ENCODE data around the gene NDUFAB1.

Gene NDUFAB1

DNA sequence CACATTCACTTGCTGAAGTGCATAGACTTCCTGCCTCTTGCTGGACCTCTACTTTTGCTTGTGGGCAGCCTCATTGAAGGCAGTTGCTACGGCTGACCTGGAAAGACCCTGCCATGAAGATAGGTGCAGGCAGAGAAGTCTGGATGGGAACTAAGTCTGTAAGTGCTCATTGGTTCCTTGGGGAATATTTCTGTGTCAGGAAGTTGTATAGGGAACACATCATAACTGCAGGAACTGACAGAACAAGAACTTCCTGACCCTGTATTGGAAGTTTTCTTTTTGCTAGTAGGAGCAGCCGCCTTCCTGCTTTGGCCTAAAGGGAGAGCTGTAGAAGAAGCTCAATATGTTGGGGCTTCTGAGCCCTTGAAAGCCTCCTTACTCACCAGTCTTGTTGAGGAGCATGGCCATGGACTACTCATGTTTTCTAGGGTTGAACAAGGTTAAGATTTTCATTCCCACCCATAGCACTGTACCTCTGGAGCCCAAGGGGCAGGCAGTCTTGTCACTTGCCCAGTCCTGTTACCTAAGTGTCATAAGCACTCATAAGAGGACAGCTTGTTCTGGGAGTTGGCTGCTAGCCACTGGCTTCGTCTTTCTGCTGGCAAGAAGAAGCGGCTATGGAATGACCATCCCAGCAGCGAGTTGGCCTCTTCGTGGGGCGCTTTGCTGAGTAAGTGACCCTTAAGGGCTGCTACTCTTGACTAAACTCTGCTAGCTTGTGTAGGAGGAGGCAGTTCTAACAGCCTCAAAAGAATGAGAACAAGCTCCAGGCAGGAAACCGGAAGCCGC is 31.3 kb downstream of the NDUFAB1 start:
- no peaks in the 10 kb centered on the region for H3K4me1 ChIP-seq (ENCODE audit: control insufficient read depth, insufficient read depth, low read length)
- H3K36me3 ChIP-seq (ENCODE audit: control insufficient read depth in 2 of 2, insufficient read depth in 1 of 2, low read length in 2 of 2) = peaks cover 39 to 97% of the 10 kb centered on the region in 2 experiments
- H3K4me3 ChIP-seq (ENCODE audit: low read depth, low read length) = no peak overlapping the region
- ChIA-PET POLR2A (interaction anchor here (1.5 kb wide), 1 partner anchor 9 kb away, joined by 3 read pairs; no protein-coding TSS in a partner anchor), CTCF (no interaction called here)
- TF ChIP-seq, protein P1, sequence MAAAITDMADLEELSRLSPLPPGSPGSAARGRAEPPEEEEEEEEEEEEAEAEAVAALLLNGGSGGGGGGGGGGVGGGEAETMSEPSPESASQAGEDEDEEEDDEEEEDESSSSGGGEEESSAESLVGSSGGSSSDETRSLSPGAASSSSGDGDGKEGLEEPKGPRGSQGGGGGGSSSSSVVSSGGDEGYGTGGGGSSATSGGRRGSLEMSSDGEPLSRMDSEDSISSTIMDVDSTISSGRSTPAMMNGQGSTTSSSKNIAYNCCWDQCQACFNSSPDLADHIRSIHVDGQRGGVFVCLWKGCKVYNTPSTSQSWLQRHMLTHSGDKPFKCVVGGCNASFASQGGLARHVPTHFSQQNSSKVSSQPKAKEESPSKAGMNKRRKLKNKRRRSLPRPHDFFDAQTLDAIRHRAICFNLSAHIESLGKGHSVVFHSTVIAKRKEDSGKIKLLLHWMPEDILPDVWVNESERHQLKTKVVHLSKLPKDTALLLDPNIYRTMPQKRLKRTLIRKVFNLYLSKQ (tag by site-specific recombination; IDR thresholded peaks at IDR 0.05; ENCODE audit: borderline replicate concordance) = no peak
- no peak overlapping the region for H3K27ac ChIP-seq (ENCODE audit: extremely low read depth, low read depth, low read length)
- no peaks in the 10 kb centered on the region for H3K9me3 ChIP-seq (ENCODE audit: control insufficient read depth, insufficient read depth, low read depth, low read length)

DNA sequence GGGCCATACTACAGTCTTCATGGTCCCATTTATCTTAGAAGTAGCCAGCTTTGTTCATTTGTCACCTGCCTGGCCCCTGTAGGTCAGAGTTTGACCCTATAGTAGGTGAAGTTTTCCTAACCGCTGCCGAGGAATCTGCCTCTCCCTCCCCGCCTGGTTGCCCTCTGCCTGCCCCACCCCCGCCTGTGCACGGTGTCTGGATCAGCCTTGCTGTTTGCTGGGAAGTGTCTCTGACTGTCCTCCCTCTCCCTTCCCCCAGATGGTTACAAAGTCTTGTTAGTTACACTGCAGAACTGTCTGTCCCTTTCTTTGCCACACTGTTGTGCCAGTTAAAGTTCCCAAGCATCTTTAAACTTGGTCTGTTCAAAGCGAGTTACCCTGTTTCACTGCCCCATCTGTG is 32.9 kb downstream of the NDUFAB1 start:
- H3K4me3 ChIP-seq (ENCODE audit: low read depth, low read length) = no peak overlapping the region
- H3K36me3 ChIP-seq (ENCODE audit: control insufficient read depth in 2 of 2, insufficient read depth in 1 of 2, low read length in 2 of 2) = peaks cover 27 to 92% of the 10 kb centered on the region in 2 experiments
- no peak overlapping the region for H3K27ac ChIP-seq (ENCODE audit: extremely low read depth, low read depth, low read length)
- TF ChIP-seq ZBTB7A (tag by site-specific recombination; IDR thresholded peaks at IDR 0.05; ENCODE audit: low read depth) (no peak), ZNF654 (tag by site-specific recombination; IDR thresholded peaks at IDR 0.05; ENCODE audit: low read depth) (no peak), RBAK (tag by site-specific recombination; IDR thresholded peaks at IDR 0.05) (no peak), ZBTB21 (tag by site-specific recombination; IDR thresholded peaks at IDR 0.05) (no peak)
- TF ChIP-seq, protein P2, sequence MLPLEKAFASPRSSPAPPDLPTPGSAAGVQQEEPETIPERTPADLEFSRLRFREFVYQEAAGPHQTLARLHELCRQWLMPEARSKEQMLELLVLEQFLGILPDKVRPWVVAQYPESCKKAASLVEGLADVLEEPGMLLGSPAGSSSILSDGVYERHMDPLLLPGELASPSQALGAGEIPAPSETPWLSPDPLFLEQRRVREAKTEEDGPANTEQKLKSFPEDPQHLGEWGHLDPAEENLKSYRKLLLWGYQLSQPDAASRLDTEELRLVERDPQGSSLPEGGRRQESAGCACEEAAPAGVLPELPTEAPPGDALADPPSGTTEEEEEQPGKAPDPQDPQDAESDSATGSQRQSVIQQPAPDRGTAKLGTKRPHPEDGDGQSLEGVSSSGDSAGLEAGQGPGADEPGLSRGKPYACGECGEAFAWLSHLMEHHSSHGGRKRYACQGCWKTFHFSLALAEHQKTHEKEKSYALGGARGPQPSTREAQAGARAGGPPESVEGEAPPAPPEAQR (tag by site-specific recombination; IDR thresholded peaks at IDR 0.05) = no peak
- H3K4me1 ChIP-seq (ENCODE audit: control insufficient read depth, insufficient read depth, low read length) = no peaks in the 10 kb centered on the region
- no peaks in the 10 kb centered on the region for H3K9me3 ChIP-seq (ENCODE audit: control insufficient read depth, insufficient read depth, low read depth, low read length)
- ChIA-PET POLR2A (no interaction called here), CTCF (interaction anchor here (0.7 kb wide), 1 partner anchor 209 kb away, joined by 3 read pairs; no protein-coding TSS in a partner anchor)

DNA sequence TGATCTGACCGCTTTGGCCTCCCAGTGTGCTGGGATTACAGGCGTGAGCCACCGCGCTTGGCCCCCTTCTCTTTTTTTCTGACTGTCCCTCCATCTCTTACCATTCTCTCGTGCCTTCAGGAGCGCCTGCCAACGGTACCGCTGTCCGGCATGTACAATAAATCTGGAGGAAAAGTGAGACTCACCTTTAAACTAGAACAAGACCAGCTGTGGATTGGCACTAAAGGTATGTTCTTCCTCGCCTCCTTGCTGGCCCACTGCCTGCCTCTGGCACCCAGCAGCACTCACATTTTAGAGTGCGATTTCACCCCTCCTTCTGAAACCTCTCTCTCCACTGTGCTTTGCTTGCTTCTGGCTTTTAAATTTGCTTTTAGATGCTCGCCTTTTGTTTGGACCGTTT is 33.6 kb downstream of the NDUFAB1 start:
- Histone ChIP-seq H3K27ac (ENCODE audit: extremely low read depth, low read depth, low read length) (no peak overlapping the region), H3K36me3 (ENCODE audit: control insufficient read depth in 2 of 2, insufficient read depth in 1 of 2, low read length in 2 of 2) (peaks cover 20 to 85% of the 10 kb centered on the region in 2 experiments), H3K4me1 (ENCODE audit: control insufficient read depth, insufficient read depth, low read length) (no peaks in the 10 kb centered on the region), H3K4me3 (ENCODE audit: low read depth, low read length) (no peak overlapping the region), H3K9me3 (ENCODE audit: control insufficient read depth, insufficient read depth, low read depth, low read length) (no peaks in the 10 kb centered on the region)
- POLR2A ChIA-PET = no interaction called here
- CTCF ChIA-PET = no interaction called here
- no peak for TF ChIP-seq EGR2 (tag by site-specific recombination; IDR thresholded peaks at IDR 0.05; ENCODE audit: low read depth)
- TF ChIP-seq ZNF701 (tag by site-specific recombination; IDR thresholded peaks at IDR 0.05) = no peak
- no peak for TF ChIP-seq ZNF2 (tag by site-specific recombination; IDR thresholded peaks at IDR 0.05)
- TF ChIP-seq, protein P3, sequence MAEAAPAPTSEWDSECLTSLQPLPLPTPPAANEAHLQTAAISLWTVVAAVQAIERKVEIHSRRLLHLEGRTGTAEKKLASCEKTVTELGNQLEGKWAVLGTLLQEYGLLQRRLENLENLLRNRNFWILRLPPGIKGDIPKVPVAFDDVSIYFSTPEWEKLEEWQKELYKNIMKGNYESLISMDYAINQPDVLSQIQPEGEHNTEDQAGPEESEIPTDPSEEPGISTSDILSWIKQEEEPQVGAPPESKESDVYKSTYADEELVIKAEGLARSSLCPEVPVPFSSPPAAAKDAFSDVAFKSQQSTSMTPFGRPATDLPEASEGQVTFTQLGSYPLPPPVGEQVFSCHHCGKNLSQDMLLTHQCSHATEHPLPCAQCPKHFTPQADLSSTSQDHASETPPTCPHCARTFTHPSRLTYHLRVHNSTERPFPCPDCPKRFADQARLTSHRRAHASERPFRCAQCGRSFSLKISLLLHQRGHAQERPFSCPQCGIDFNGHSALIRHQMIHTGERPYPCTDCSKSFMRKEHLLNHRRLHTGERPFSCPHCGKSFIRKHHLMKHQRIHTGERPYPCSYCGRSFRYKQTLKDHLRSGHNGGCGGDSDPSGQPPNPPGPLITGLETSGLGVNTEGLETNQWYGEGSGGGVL (tag by site-specific recombination; IDR thresholded peaks at IDR 0.05) = no peak
- TF ChIP-seq HOXD13 (CRISPR knock-in tag; IDR thresholded peaks at IDR 0.05; ENCODE audit: borderline replicate concordance) = no peak
- TF ChIP-seq MZF1 (tag by site-specific recombination; IDR thresholded peaks at IDR 0.05; ENCODE audit: borderline replicate concordance) = no peak
- no peak for TF ChIP-seq ZNF335 (tag by site-specific recombination; conservative IDR thresholded peaks at IDR 0.05)
- TF ChIP-seq BCL11A (tag by site-specific recombination; IDR thresholded peaks at IDR 0.05; ENCODE audit: low read depth) = no peak
- no peak for TF ChIP-seq ZNF530 (tag by site-specific recombination; IDR thresholded peaks at IDR 0.05; ENCODE audit: low read depth)

Measured in HEK293 (cell line).